Measurements from ENCODE around the gene NCL.

The NCL gene

DNA sequence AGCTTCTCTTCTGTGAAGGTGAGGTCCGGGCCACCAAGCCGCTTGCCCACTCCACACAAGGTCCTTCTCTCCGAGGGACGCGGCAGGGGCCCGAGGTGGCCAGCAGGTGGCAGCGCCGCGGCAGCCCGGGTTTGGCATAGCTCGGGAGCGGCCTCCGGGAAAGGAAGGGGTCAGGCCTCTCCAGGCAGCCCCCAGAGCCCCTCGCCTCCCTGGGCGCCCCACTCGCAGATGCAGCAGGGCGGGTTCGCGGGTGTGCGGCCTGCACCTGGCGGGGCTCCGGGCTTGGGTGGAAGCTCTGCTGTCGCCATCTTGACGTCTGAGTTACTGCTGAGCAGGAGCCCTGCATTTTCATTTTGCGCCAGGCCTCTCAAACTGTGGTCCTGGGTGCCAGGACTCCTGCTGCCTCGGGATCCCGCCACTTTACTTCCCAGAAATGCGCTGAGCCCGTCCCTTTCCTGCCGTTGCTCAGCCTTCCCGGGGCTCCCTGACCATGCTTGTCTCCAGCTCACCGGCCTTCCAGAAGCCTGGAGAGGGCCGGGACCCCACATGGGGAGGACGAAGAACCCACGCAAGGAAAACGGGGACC, 18.6 kb upstream of the NCL start:
- H3K27ac ChIP-seq (ENCODE audit: low read depth, low read length) = peak overlapping the region; percentile 73
- no peaks in the 10 kb centered on the region for H3K27me3 ChIP-seq (ENCODE audit: control insufficient read depth, insufficient read depth, low read length)
- peak overlapping the region; percentile 61 for H3K9ac ChIP-seq (ENCODE audit: low read length)
- H3K36me3 ChIP-seq (ENCODE audit: control insufficient read depth, insufficient read depth, low read length) = no peaks in the 10 kb centered on the region
- peak overlapping the region; percentile 51 for H3K4me3 ChIP-seq (ENCODE audit: low read length)
- H3K4me1 ChIP-seq (ENCODE audit: control insufficient read depth, insufficient read depth, low read length) = peaks cover 4% of the 10 kb centered on the region

DNA sequence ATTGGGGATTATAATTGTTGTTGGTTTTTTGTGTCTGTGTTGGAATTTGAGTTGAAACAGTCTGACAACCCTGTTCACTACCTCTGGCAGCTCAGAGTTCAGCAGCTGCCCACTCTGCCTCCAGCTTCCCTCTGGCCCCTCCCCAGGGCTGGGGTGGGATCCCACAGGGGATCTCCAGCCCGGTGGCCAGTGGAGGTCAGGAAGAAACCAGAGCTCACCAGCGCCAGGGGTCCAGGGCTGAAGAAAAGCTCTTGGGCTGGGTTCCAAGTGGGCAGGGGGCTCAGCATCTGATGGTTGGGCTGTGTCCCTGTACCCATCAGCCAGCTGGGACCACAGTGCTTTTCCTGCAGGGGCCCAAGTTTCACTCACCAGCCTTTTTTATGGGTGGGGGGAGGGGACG, 16.5 kb upstream of the NCL start:
- no peaks in the 10 kb centered on the region for H3K27me3 ChIP-seq (ENCODE audit: control insufficient read depth, insufficient read depth, low read length)
- peaks cover 4% of the 10 kb centered on the region for H3K4me1 ChIP-seq (ENCODE audit: control insufficient read depth, insufficient read depth, low read length)
- no peak overlapping the region for H3K9ac ChIP-seq (ENCODE audit: low read length)
- no peak overlapping the region for H3K27ac ChIP-seq (ENCODE audit: low read depth, low read length)
- H3K36me3 ChIP-seq (ENCODE audit: control insufficient read depth, insufficient read depth, low read length) = no peaks in the 10 kb centered on the region
- H3K4me3 ChIP-seq (ENCODE audit: low read length) = no peak overlapping the region

DNA sequence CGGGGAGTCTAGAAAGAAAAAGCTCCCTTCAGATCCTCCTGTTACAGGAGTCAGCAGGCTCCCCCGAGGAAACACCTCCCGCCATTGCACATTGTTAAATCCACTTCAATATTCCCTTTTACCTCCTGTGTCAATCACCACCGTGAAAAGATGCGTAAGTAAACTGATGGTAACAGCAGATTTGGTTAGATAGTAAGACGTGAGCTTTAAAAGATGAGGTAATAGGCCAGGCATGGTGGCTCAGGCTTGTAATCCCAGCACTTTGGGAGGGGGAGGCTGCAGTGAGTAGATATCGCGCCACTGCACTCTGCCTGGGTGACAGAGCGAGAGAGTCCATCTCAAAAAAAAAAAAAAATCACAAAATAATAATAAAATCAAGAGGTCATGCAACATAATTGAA, 15.2 kb upstream of the NCL start:
- Histone ChIP-seq H3K9ac (ENCODE audit: low read length) (no peak overlapping the region), H3K27me3 (ENCODE audit: control insufficient read depth, insufficient read depth, low read length) (no peaks in the 10 kb centered on the region), H3K36me3 (ENCODE audit: control insufficient read depth, insufficient read depth, low read length) (no peaks in the 10 kb centered on the region), H3K4me3 (ENCODE audit: low read length) (no peak overlapping the region), H3K27ac (ENCODE audit: low read depth, low read length) (no peak overlapping the region), H3K4me1 (ENCODE audit: control insufficient read depth, insufficient read depth, low read length) (peaks cover 4% of the 10 kb centered on the region)

DNA sequence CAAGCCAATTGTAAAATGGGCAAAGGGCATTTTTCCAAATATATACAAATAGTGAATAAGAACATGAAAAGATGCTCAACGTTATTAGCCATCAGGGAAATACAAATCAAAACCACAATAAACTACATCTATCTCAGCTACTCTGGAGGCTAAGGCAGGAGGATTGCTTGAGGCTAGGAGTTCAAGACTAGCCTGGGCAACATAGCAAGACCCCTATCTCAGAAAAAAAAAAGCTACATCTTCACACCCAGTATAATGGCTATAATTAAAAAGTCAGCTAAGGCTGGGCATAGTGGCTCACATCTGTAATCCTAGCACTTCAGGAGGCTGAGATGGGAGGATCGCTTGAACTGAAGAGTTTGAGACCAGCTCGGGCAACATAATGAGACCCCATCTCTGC, 12.6 kb upstream of the NCL start:
- Histone ChIP-seq H3K27ac (ENCODE audit: low read depth, low read length) (no peak overlapping the region), H3K27me3 (ENCODE audit: control insufficient read depth, insufficient read depth, low read length) (no peaks in the 10 kb centered on the region), H3K36me3 (ENCODE audit: control insufficient read depth, insufficient read depth, low read length) (no peaks in the 10 kb centered on the region), H3K9ac (ENCODE audit: low read length) (no peak overlapping the region), H3K4me3 (ENCODE audit: low read length) (no peak overlapping the region), H3K4me1 (ENCODE audit: control insufficient read depth, insufficient read depth, low read length) (no peaks in the 10 kb centered on the region)

DNA sequence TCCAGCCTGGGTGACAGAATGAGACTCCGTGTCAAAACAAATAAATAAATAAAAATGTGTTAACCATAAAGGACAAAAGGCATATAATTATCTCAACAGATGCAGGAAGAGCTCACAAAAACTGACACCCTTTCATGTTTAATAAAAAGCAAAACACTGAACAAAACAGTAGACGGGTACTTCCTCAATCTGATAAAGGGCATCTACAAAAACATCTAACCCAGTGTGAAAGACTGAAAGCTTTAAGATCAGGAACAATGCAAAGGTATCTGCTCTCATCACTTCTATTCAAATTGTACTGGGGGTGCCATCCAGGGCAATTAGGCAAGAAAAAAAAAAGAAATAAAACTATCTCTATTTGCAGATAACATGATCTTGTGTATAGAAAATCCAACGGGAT, 11.7 kb upstream of the NCL start:
- no peak overlapping the region for H3K9ac ChIP-seq (ENCODE audit: low read length)
- H3K4me1 ChIP-seq (ENCODE audit: control insufficient read depth, insufficient read depth, low read length) = no peaks in the 10 kb centered on the region
- H3K4me3 ChIP-seq (ENCODE audit: low read length) = no peak overlapping the region
- H3K36me3 ChIP-seq (ENCODE audit: control insufficient read depth, insufficient read depth, low read length) = no peaks in the 10 kb centered on the region
- H3K27me3 ChIP-seq (ENCODE audit: control insufficient read depth, insufficient read depth, low read length) = no peaks in the 10 kb centered on the region
- no peak overlapping the region for H3K27ac ChIP-seq (ENCODE audit: low read depth, low read length)

DNA sequence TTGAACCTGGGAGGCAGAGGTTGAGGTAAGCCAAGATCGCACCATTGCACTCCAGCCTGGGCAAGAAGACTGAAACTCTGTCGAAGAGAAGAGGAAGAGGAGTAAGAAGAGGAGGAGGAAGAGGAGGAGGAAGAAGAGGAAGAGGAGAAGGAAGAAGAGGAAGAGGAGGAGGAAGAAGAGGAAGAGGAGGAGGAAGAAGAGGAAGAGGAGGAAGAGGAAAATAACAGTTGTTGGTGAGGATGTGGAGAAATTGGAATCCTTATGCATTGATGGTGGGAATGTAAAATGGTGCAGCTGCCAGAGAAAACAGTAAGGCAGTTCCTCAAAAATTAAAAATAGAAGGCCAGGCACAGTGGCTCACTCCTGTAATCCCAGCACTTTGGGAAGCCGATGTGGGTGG, 8.5 kb upstream of the NCL start:
- no peak overlapping the region for H3K9ac ChIP-seq (ENCODE audit: low read length)
- no peaks in the 10 kb centered on the region for H3K36me3 ChIP-seq (ENCODE audit: control insufficient read depth, insufficient read depth, low read length)
- H3K27me3 ChIP-seq (ENCODE audit: control insufficient read depth, insufficient read depth, low read length) = no peaks in the 10 kb centered on the region
- H3K4me3 ChIP-seq (ENCODE audit: low read length) = no peak overlapping the region
- H3K27ac ChIP-seq (ENCODE audit: low read depth, low read length) = no peak overlapping the region
- no peaks in the 10 kb centered on the region for H3K4me1 ChIP-seq (ENCODE audit: control insufficient read depth, insufficient read depth, low read length)

DNA sequence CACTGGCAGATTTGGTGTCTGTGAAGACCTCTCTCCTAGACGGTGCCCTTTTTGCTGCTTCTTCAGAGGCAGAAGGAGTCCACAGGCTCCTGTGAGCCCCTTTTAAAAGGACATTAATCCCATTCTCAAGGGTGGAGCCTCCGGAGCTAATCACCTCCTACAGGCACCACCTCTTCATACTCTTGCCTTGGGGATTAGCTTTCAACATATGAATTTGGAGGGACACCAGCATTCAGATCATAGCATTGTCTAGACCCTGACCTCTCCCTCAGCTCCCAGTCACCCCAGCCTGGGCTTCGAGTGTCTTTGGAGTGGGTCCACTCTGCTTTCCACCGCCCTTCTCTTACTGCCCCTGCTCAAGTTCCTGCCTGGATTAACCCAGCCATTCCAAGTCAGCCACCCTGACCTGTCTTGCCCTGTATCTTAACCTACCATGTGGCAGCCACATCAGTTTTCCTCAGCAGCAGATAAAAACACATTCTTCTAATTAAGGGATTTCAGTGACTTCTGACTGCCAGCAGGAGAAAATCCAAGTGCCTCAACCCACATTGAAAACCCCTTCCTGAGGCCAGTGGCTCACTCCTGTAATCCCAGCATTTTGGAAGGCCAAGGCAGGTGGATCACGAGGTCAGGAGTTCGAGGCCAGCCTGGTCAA, 6.1 kb upstream of the NCL start:
- H3K27me3 ChIP-seq (ENCODE audit: control insufficient read depth, insufficient read depth, low read length) = no peaks in the 10 kb centered on the region
- H3K4me3 ChIP-seq (ENCODE audit: low read length) = no peak overlapping the region
- no peaks in the 10 kb centered on the region for H3K36me3 ChIP-seq (ENCODE audit: control insufficient read depth, insufficient read depth, low read length)
- no peak overlapping the region for H3K27ac ChIP-seq (ENCODE audit: low read depth, low read length)
- no peak overlapping the region for H3K9ac ChIP-seq (ENCODE audit: low read length)
- peaks cover 2% of the 10 kb centered on the region for H3K4me1 ChIP-seq (ENCODE audit: control insufficient read depth, insufficient read depth, low read length)

DNA sequence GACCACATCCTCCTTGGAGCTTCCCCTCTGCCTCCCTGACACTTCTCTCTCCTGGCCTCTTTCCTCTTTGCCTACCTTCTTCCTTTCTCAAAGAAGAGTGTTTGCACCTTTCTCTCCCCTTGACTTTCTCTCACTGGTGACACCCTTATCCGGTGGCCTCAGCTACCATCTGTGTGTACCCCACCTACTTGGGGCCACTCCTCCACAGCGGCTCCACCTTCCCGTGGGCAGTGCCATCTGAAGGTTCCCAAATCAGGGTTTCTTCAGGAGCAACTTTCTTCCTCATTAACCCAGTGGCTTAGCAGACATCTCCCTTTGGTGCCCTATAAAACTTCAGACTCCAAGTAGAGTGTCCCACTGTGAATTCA, 5.3 kb upstream of the NCL start:
- Histone ChIP-seq H3K4me3 (ENCODE audit: low read length) (no peak overlapping the region), H3K9ac (ENCODE audit: low read length) (no peak overlapping the region), H3K27me3 (ENCODE audit: control insufficient read depth, insufficient read depth, low read length) (no peaks in the 10 kb centered on the region), H3K4me1 (ENCODE audit: control insufficient read depth, insufficient read depth, low read length) (peaks cover 5% of the 10 kb centered on the region), H3K36me3 (ENCODE audit: control insufficient read depth, insufficient read depth, low read length) (no peaks in the 10 kb centered on the region), H3K27ac (ENCODE audit: low read depth, low read length) (no peak overlapping the region)

DNA sequence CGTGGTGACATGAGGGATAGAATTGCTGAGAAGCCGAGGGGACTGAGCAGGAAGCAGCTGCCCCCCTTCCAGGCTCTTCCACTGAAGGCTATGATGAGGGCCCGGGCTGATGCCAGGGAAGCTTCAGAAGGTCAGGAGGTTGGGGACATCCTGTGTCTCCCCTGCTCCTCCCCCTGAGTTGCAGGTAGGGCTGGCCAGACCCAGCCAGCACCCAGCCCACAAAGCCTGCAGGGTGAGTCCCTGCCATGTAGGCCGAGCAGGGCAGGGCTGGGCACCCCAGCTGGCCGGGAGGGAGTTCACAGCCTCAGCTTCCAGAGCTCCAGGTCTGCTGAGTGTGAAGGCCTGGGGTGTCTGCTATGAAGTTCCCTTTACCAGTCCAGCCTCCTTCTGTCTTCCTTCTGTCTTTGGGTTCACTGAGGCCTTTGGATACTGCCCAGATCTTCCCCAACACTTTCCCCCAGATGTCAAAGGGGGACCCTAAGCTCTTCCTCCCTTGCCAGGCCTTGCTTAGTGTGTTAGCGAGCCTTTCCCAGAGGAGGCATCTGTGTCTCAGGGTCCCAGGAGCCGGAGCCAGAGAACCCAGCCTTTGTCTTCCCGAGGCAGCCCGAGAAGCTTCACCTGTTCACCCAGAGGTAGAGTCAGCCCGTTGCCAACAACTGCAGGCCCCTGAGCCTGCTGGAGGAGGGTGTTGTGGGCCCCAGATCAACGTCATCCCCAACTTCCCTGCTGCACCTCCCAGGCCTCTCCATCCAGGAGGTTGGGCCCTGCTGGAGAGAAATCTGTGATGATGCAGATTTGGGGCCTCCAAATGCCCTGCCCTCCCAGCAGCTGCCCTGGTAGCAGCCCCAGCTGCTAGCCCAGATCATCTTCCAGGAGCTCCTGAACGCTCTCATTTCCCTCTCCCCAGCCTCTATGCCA, 3.6 kb upstream of the NCL start:
- no peak overlapping the region for H3K27ac ChIP-seq (ENCODE audit: low read depth, low read length)
- H3K4me1 ChIP-seq (ENCODE audit: control insufficient read depth, insufficient read depth, low read length) = peaks cover 11% of the 10 kb centered on the region
- no peak overlapping the region for H3K4me3 ChIP-seq (ENCODE audit: low read length)
- H3K27me3 ChIP-seq (ENCODE audit: control insufficient read depth, insufficient read depth, low read length) = no peaks in the 10 kb centered on the region
- H3K9ac ChIP-seq (ENCODE audit: low read length) = no peak overlapping the region
- peaks cover 2% of the 10 kb centered on the region for H3K36me3 ChIP-seq (ENCODE audit: control insufficient read depth, insufficient read depth, low read length)

DNA sequence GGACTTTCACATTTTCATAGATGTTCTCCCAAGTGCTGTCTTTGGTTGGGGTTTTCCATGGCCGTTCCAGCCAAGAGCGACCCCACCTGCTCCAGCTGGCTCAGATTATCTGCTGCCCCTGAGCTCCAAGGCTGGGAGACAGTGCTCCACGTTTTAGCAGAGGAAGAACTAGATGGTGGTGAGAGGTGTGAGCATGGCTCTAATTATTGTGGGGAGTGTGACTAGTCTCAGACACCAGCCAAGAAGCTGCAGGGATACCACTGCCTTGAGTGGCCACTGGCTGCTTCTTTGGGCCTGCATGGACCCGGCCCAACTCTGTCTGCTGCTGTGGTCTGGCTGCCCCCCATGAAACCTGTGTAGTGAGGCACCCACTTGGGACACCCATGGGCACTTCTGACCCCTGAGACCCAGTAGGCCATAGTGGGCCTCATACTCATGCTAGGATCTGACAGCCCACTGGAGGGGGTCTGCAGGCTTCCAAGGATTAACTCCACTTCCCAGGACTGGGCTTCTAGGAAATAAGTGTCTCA, 2.8 kb upstream of the NCL start:
- Histone ChIP-seq H3K27ac (ENCODE audit: low read depth, low read length) (no peak overlapping the region), H3K27me3 (ENCODE audit: control insufficient read depth, insufficient read depth, low read length) (no peaks in the 10 kb centered on the region), H3K4me1 (ENCODE audit: control insufficient read depth, insufficient read depth, low read length) (peaks cover 16% of the 10 kb centered on the region), H3K9ac (ENCODE audit: low read length) (no peak overlapping the region), H3K4me3 (ENCODE audit: low read length) (no peak overlapping the region), H3K36me3 (ENCODE audit: control insufficient read depth, insufficient read depth, low read length) (peaks cover 8% of the 10 kb centered on the region)

DNA sequence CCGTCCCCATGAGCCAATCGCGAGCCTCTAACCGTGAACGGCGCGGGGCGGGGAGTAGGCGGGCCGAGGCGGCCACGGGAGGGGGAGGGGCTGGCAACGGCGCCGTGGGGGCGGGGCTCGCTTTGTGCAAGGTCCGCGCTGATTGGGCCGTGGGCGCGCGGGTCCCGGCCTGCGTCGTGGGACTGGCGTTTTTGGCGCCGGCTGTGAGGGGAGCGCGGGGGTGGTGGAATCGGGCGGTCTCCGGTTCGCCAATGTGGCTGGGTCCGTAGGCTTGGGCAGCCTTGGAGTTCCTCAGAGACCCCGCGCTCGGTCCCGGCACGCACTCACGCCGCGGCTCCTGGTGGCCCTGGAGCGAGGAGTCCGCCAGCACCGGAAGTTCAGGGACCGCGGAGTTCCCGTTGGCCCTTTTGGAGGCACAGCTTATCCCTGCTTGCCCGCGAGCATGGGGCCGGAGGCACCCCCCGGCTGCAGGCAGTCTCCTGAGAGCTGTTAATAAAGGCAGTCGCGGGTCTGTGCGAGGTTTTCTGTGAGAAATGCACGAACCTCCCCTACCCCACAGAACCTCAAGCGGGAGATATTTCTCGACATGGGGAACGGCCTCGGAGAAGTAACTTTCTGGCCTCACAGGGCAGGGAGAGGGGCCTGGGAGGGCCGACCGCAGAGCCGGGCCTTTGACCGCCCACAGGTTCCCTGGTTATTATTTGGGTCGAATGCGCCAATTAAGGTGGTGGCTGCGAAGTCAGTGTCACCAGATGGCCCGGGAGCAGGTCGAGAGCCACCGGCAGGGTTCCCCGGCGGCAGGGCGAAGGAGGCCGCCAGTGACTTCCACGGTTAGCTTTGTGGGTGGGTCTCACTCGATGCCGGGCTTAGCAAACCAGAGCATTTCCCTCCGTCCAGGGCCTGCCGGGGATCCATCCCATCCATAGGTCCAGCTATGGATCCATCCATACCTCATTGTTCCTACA, 574 bp upstream of the NCL start:
- H3K27ac ChIP-seq (ENCODE audit: low read depth, low read length) = peak overlapping the region; percentile 96
- peak overlapping the region; percentile 75 for H3K9ac ChIP-seq (ENCODE audit: low read length)
- H3K4me1 ChIP-seq (ENCODE audit: control insufficient read depth, insufficient read depth, low read length) = peaks cover 22% of the 10 kb centered on the region
- no peaks in the 10 kb centered on the region for H3K27me3 ChIP-seq (ENCODE audit: control insufficient read depth, insufficient read depth, low read length)
- peaks cover 27% of the 10 kb centered on the region for H3K36me3 ChIP-seq (ENCODE audit: control insufficient read depth, insufficient read depth, low read length)
- H3K4me3 ChIP-seq (ENCODE audit: low read length) = peak overlapping the region; percentile 77
